CD4-positive, alpha-beta T cell treated with Interleukin-17A for 4 hours (primary cell): Measurements from ENCODE around the gene SARDH.

Source experiments
- DNase-seq: peaks from one replicate; pipeline ENCODE4 v3.0.0-alpha.2; 2020; ENCODE audit warnings: mixed read lengths

Gene SARDH

DNA sequence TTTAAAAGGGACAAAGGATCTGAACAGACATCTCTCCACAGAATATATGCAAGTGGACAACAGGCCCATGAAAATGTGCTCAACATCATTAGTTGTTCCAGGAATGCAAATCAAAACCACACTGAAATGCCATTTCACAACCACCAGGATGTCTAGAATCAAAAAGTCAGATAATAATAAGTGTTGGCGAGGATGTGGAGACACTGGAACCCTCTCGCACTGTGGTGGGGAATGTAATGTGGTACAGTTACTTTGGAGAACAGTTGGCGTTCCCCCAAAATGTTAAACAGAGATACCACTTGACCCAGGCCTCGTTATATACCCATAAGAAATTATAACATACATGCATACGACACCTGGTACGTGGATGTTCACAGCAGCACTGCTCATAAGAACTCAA lies 38.6 kb downstream of the SARDH start:
- DNase-seq, result peak; percentile 1

DNA sequence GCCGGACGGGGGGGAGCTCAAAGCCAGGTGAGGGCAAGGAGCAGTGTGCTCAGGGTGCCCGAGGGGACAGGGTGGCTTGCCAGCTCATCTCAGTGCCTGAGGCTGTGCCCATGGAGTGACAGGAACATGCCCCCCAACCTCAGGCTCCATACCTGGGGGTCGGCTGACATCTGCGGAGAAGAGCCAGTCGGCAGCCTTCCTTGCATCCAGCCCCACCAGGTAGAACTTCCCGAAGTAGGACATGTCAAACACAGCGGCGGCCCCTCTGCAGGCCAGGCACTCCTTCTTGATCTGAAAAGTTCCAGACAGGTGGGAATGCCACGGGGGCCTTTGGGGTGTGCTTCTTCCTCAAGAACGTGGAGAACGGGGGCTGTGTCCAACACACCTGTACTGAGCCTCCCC lies 42.1 kb downstream of the SARDH start:
- no peak for DNase-seq

DNA sequence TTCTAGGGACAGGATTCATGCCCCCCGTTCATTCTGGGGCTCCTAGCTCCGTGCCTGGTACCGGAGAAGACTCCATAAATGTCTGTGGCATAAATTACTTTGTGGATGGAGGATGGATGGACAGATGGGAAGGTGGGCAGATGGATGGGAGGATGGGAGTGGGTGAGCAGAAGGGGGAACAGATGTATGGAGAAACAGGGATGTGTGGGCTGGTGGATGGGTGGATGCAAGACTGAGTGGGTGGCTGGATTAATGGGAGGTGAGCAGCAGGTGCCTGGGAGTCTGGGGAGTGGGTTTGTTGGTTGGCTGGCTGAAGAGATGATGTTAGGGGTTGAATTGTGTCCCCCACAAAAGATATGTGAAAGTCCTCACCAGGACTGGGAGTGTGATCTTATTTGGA lies 43.5 kb downstream of the SARDH start:
- no peak for DNase-seq

GRCh38 chr9:133693703-133694529 lies 44.2 kb downstream of the SARDH start:
- no peak for DNase-seq

DNA sequence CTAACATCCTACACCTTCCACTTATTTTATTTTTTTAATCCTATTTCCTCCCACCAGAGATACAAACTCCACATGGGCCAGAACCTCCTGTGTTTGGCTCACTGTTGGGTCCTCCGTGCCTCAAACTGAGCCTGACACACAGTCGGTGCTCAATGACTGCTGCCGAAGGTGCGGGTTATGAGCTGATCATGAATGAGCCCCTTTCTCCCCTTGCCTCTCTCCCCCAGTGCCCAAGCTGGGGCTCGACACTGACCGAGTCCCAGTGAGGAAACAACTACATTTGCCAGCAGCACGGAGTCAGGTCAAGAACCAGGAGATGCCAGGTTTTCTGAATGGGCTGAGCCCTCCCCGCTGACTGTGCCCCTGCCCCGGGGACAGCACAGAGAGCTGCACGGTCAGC lies 45.0 kb downstream of the SARDH start:
- no peak for DNase-seq

GRCh38 chr9:133692364-133692985 lies 45.7 kb downstream of the SARDH start:
- DNase-seq, result no peak

GRCh38 chr9:133691626-133692363 lies 46.4 kb downstream of the SARDH start:
- no peak for DNase-seq

GRCh38 chr9:133691191-133691590 lies 47.0 kb downstream of the SARDH start:
- DNase-seq, result no peak

- no peak for DNase-seq
Observed at GRCh38 chr9:133690081-133690561, 48.0 kb downstream of the SARDH start.

- DNase-seq, result no peak
Observed at GRCh38 chr9:133689151-133689763, 48.9 kb downstream of the SARDH start.

GRCh38 chr9:133687856-133688761 lies 50.0 kb downstream of the SARDH start:
- DNase-seq, result no peak

DNA sequence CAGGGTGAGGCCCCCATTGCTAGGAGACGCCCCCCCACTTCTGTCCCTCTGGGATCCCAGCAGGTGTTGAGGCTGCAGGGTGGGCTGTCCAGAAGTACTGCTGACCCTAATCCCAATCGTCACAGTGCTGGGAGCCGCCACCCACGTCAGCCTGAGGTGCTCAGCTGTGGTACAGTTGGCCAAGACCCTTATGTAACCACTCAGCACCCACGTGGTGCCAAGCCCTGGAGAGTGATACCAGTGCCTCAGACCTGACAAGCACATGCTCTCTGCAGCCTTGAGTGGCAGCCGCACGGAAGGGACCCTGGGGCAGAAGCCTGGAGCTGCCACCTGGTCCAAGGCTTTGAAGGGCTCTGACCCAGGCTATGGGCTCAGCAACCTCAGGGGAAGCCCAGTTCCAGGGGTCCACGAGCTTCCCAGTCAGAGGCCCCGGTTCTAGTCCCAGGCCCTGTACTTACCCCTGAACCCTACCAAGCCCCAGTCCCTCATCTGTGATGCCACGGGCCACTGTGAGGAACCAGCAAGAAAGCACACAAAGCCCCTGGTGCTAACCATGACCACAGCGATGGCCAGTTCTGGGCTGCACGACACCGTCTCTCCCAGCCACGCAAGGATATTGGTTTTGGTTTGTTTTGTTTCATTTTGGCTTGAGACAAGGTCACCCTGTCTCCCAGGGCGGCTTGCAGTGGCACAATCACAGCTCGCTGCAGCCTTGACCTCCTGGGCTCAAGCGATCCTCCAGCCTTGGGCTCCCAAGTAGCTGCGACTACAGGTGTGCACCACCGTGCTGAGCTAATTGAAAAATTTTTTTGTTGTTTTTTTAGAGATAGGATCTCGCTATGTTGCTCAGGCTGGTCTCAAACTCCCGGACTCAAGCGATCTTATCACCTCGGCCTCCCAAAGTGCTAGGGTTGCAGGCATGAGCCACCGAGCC lies 51.2 kb downstream of the SARDH start:
- DNase-seq, result no peak

DNA sequence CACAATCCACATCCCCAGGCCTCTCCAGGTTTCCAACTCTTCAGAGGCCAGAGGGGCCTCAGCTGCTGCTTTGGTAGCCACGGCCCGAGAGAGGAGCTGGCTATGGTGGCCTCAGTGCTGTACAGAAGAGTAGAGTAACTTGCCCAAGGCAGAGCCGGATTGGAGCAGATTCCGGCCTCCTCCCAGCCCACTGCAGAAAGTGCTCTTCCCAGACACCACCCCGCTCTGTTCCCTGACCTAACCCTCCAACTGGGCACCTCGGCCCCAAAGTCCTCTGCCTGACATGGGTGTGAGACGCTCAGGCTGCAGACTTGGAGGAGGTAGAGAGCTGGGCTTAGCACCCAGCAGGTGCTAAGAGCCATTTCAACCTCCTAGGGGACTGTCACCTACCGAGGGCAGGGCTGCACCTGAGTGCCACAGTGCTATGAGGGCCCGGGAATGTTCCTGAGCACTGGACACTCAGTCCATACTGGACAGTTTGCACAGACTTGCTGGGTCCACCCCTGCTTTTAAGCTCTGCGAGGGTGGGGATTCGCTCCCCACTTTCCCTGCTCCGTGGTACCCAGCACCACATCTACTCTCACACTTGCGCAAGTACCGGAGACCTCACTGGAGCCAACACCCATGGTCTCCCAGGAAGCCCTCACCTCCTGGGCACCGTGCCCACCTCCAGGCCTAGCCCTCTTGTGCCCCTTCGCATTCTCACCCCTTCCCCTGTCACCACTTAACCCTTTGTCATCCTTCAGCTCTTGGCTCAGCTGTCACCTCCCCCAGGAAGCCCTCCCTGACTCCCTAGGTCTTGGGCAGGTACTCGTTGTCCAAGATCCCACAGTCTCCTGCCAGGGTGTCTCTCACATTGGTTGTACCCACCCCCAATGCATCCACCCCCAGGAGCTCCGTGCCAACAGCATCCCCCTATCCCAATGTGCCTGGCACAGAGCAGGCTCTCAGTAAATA lies 52.2 kb downstream of the SARDH start:
- no peak for DNase-seq

- no peak for DNase-seq
Observed at GRCh38 chr9:133684936-133685361, 53.2 kb downstream of the SARDH start.

- peak; percentile 55 for DNase-seq
Observed at GRCh38 chr9:133684121-133684935, 53.8 kb downstream of the SARDH start.

DNA sequence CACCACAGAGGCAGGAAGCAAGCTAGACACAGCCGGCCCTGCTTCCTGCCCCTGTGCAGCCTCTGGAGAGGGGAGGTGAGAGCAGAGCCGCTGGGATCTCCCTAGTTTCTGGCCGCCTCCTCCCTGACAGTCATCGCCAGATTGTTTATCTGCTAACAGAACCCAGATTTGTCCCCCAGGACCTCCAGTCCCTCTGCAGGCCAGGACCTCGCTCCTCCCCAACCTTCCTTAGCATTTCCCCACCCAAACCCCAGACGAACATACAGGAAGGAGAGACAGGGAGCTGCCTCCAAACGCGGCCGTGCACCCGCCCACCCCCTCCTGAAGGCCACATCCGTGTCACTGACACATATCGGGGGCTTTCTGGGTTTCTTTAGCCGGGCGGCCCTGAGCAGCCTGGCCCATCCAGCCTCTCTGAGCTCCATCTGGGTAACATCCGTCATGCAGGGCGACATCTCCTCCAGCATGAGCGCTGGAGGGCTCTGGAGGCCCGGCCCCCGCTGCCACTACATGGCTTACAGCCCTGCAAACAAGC lies 54.5 kb downstream of the SARDH start:
- peak; percentile 87 for DNase-seq

- DNase-seq, result no peak
Observed at GRCh38 chr9:133682818-133683585, 55.1 kb downstream of the SARDH start.
